ENCODE results near the gene CRMP1. TPM values are rescaled to one million over a fixed set of nuclear protein-coding genes. Genes with fewer than 3 reads are reported as not detected.

The CRMP1 gene
- 6.2 TPM for total RNA-seq
- long read RNA-seq, transcript CRMP1-202 (14 exons, 2,911 nt) = major isoform, 13 of 27 reads
- long read RNA-seq, partial matches to known transcripts = 2 of 27 reads
- long read RNA-seq, other reads (novel, unspliced or antisense) = 12 of 27 reads

GRCh38 chr4:5893004-5893580 lies at the start of gene CRMP1:
Gene CRMP1, minus strand, starts transcription at chr4:5893086. Its CDS starts 117 bp downstream, at chr4:5892969.
- peaks cover 85% of the 10 kb centered on the region for H3K27me3 ChIP-seq (ENCODE audit: low read depth)

GRCh38 chr4:5941601-5942000 lies 48.7 kb upstream of the CRMP1 start:
- no peak overlapping the region for H3K4me3 ChIP-seq
- TF ChIP-seq CTCF (IDR thresholded peaks at IDR 0.05) = no peak
- DNase-seq (no peak), ATAC-seq (no peak)
- no peaks in the 10 kb centered on the region for H3K4me1 ChIP-seq
- no peaks in the 10 kb centered on the region for H3K27me3 ChIP-seq (ENCODE audit: low read depth)
- H3K36me3 ChIP-seq = no peaks in the 10 kb centered on the region
- intact Hi-C loops (cut with DNase I) = no loop called here
- no peak overlapping the region for H3K27ac ChIP-seq
- peaks cover 6% of the 10 kb centered on the region for H3K9me3 ChIP-seq

More at GRCh38 chr4:5893004-5893580, at the start of gene CRMP1:
- intact Hi-C loops (cut with DNase I) = no loop called here
- no peak for DNase-seq
- no peak for TF ChIP-seq CTCF (IDR thresholded peaks at IDR 0.05)
- Histone ChIP-seq H3K4me1 (peaks cover 4% of the 10 kb centered on the region), H3K36me3 (no peaks in the 10 kb centered on the region), H3K27ac (no peak within 1 kb of the TSS), H3K9me3 (peaks cover 4% of the 10 kb centered on the region), H3K4me3 (peak within 1 kb of the TSS; percentile 17)
- peak; percentile 40 to 48 for ATAC-seq

- peak; percentile 52 to 86 for ATAC-seq
- DNase-seq = no peak
- H3K27me3 ChIP-seq (ENCODE audit: low read depth) = no peaks in the 10 kb centered on the region
- intact Hi-C loops (cut with DNase I) = no loop called here
- no peak for TF ChIP-seq CTCF (IDR thresholded peaks at IDR 0.05)
- no peak overlapping the region for H3K4me3 ChIP-seq
- H3K36me3 ChIP-seq = no peaks in the 10 kb centered on the region
- no peak overlapping the region for H3K27ac ChIP-seq
- peaks cover 6% of the 10 kb centered on the region for H3K9me3 ChIP-seq
- H3K4me1 ChIP-seq = no peaks in the 10 kb centered on the region
Measured at GRCh38 chr4:5940470-5941203, 47.8 kb upstream of the CRMP1 start.

GRCh38 chr4:5933996-5934831 lies 41.3 kb upstream of the CRMP1 start:
- H3K27me3 ChIP-seq (ENCODE audit: low read depth) = peaks cover 22% of the 10 kb centered on the region
- H3K4me3 ChIP-seq = no peak overlapping the region
- DNase-seq (no peak), ATAC-seq (no peak)
- H3K36me3 ChIP-seq = no peaks in the 10 kb centered on the region
- no peak for TF ChIP-seq CTCF (IDR thresholded peaks at IDR 0.05)
- H3K9me3 ChIP-seq = no peaks in the 10 kb centered on the region
- intact Hi-C loops (cut with DNase I) = no loop called here
- H3K4me1 ChIP-seq = no peaks in the 10 kb centered on the region
- H3K27ac ChIP-seq = no peak overlapping the region

GRCh38 chr4:5933116-5933515 lies 40.2 kb upstream of the CRMP1 start:
- ATAC-seq = no peak
- peaks cover 22% of the 10 kb centered on the region for H3K27me3 ChIP-seq (ENCODE audit: low read depth)
- no peaks in the 10 kb centered on the region for H3K4me1 ChIP-seq
- H3K4me3 ChIP-seq = no peak overlapping the region
- intact Hi-C loops (cut with DNase I) = no loop called here
- no peaks in the 10 kb centered on the region for H3K36me3 ChIP-seq
- no peaks in the 10 kb centered on the region for H3K9me3 ChIP-seq
- no peak overlapping the region for H3K27ac ChIP-seq
- no peak for TF ChIP-seq CTCF (IDR thresholded peaks at IDR 0.05)
- no peak for DNase-seq

Measured in lower lobe of right lung (tissue), 2 donors.